MG63 (cell line): Measurements from ENCODE around the gene MRPS11. TPM values are rescaled to one million over a fixed set of nuclear protein-coding genes. Genes with fewer than 3 reads are reported as not detected.
"Not testable (repeated sequence)": the region's sequence is repeated elsewhere in the genome, so short reads cannot be mapped to it uniquely, and the experiment has no call there.

Source experiments
- DNase-seq: peaks from one replicate; pipeline ENCODE4 v3.0.0-alpha.2; 2020
- H3K27me3 ChIP-seq: fragments of 250-450 bp; sonication (Bioruptor Pico); 2 replicates; pipeline ENCODE4 v1.5.1; 2020; ENCODE audit warnings: mild to moderate bottlenecking, moderate library complexity
- H3K36me3 ChIP-seq: fragments of 250-450 bp; sonication (Bioruptor Pico); 2 replicates; pipeline ENCODE4 v1.5.1; 2020; ENCODE audit warnings: mild to moderate bottlenecking, moderate library complexity
- H3K4me3 ChIP-seq: fragments of 250-450 bp; sonication (Bioruptor Pico); 2 replicates; pipeline ENCODE4 v1.5.1; 2020; ENCODE audit warnings: mild to moderate bottlenecking, moderate library complexity
- H3K9me3 ChIP-seq: fragments of 250-450 bp; sonication (Bioruptor Pico); 2 replicates; pipeline ENCODE4 v1.5.1; 2020; ENCODE audit warnings: mild to moderate bottlenecking, moderate library complexity
- total RNA-seq: library from RNA; depleted of rRNA; stranded (reverse); fragments of >200 nt; shearing (Covaris generic); gene quantifications from 2 replicates; pipeline ENCODE4 v1.2.3, GENCODE V29; 2014; ENCODE audit warnings: low replicate concordance

The MRPS11 gene
- total RNA-seq, 1 experiment from 2014 or later = 103 TPM

GRCh38 chr15:88449581-88449980 lies 17.9 kb upstream of the MRPS11 start:
- no peak for DNase-seq
- Histone ChIP-seq H3K9me3 (peaks cover 7% of the 10 kb centered on the region), H3K4me3 (no peak overlapping the region)

GRCh38 chr15:88450125-88450798 lies 17.2 kb upstream of the MRPS11 start:
- H3K36me3 ChIP-seq = no peaks in the 10 kb centered on the region
- no peaks in the 10 kb centered on the region for H3K27me3 ChIP-seq
- H3K9me3 ChIP-seq = peaks cover 6% of the 10 kb centered on the region; the same call in 1 of the 2 replicates
- no peak overlapping the region for H3K4me3 ChIP-seq
- peak; percentile 66 for DNase-seq

More at GRCh38 chr15:88449581-88449980, 17.9 kb upstream of the MRPS11 start:
- no peaks in the 10 kb centered on the region for H3K27me3 ChIP-seq
- no peaks in the 10 kb centered on the region for H3K36me3 ChIP-seq

GRCh38 chr15:88453651-88454050 lies 13.9 kb upstream of the MRPS11 start:
- Histone ChIP-seq H3K4me3 (no peak overlapping the region), H3K27me3 (no peaks in the 10 kb centered on the region), H3K9me3 (no peaks in the 10 kb centered on the region), H3K36me3 (peaks cover 10% of the 10 kb centered on the region)
- no peak for DNase-seq

GRCh38 chr15:88454236-88454635 lies 13.3 kb upstream of the MRPS11 start:
- Histone ChIP-seq H3K9me3 (no peaks in the 10 kb centered on the region), H3K27me3 (no peaks in the 10 kb centered on the region), H3K4me3 (no peak overlapping the region), H3K36me3 (peaks cover 16% of the 10 kb centered on the region)
- DNase-seq = no peak

GRCh38 chr15:88454867-88455810 lies 12.4 kb upstream of the MRPS11 start:
- DNase-seq = peak; percentile 64
- peaks cover 25% of the 10 kb centered on the region for H3K36me3 ChIP-seq
- H3K27me3 ChIP-seq = no peaks in the 10 kb centered on the region
- H3K9me3 ChIP-seq = no peaks in the 10 kb centered on the region
- H3K4me3 ChIP-seq = no peak overlapping the region

- H3K36me3 ChIP-seq = peaks cover 33% of the 10 kb centered on the region
- no peaks in the 10 kb centered on the region for H3K27me3 ChIP-seq
- DNase-seq = no peak
- H3K4me3 ChIP-seq = no peak overlapping the region
- H3K9me3 ChIP-seq = no peaks in the 10 kb centered on the region
These were observed 10.8 kb upstream of the MRPS11 start for GRCh38 chr15:88456733-88457132.

GRCh38 chr15:88463870-88464532 lies 3.5 kb upstream of the MRPS11 start:
- H3K4me3 ChIP-seq = no peak overlapping the region
- H3K36me3 ChIP-seq = peaks cover 51% of the 10 kb centered on the region
- no peaks in the 10 kb centered on the region for H3K27me3 ChIP-seq
- no peaks in the 10 kb centered on the region for H3K9me3 ChIP-seq
- no peak for DNase-seq

GRCh38 chr15:88465633-88466224 lies 1.8 kb upstream of the MRPS11 start:
- no peaks in the 10 kb centered on the region for H3K9me3 ChIP-seq
- no peaks in the 10 kb centered on the region for H3K27me3 ChIP-seq
- peak overlapping the region; percentile 82 for H3K4me3 ChIP-seq
- DNase-seq = peak; percentile 52
- peaks cover 48% of the 10 kb centered on the region for H3K36me3 ChIP-seq

GRCh38 chr15:88467935-88468528 lies 524 bp downstream of the MRPS11 start:
- peak; percentile 14 for DNase-seq
- Histone ChIP-seq H3K4me3 (peak overlapping the region; percentile 82), H3K9me3 (no peaks in the 10 kb centered on the region), H3K36me3 (peaks cover 47% of the 10 kb centered on the region), H3K27me3 (no peaks in the 10 kb centered on the region)

GRCh38 chr15:88468721-88469120 lies 1.2 kb downstream of the MRPS11 start:
- Histone ChIP-seq H3K36me3 (peaks cover 47% of the 10 kb centered on the region), H3K4me3 (peak overlapping the region; percentile 82)
- not testable (repeated sequence) for DNase-seq, H3K9me3 ChIP-seq, H3K27me3 ChIP-seq

- Histone ChIP-seq H3K9me3 (no peaks in the 10 kb centered on the region), H3K27me3 (no peaks in the 10 kb centered on the region), H3K4me3 (no peak overlapping the region), H3K36me3 (peaks cover 42% of the 10 kb centered on the region)
- no peak for DNase-seq
These were observed 1.8 kb downstream of the MRPS11 start for GRCh38 chr15:88469321-88469720.

GRCh38 chr15:88470625-88471372 lies 3.3 kb downstream of the MRPS11 start:
- Histone ChIP-seq H3K4me3 (no peak overlapping the region), H3K9me3 (no peaks in the 10 kb centered on the region), H3K27me3 (no peaks in the 10 kb centered on the region), H3K36me3 (peaks cover 48% of the 10 kb centered on the region)
- no peak for DNase-seq

GRCh38 chr15:88472225-88472624 lies 4.7 kb downstream of the MRPS11 start:
- H3K36me3 ChIP-seq = peaks cover 62% of the 10 kb centered on the region

GRCh38 chr15:88473661-88474293 lies 6.3 kb downstream of the MRPS11 start:
- H3K4me3 ChIP-seq, H3K9me3 ChIP-seq, DNase-seq, H3K27me3 ChIP-seq: not testable (repeated sequence)
- peaks cover 73% of the 10 kb centered on the region for H3K36me3 ChIP-seq

More at GRCh38 chr15:88472225-88472624, 4.7 kb downstream of the MRPS11 start:
- no peak overlapping the region for H3K4me3 ChIP-seq
- no peak for DNase-seq
- H3K27me3 ChIP-seq = no peaks in the 10 kb centered on the region
- no peaks in the 10 kb centered on the region for H3K9me3 ChIP-seq

- DNase-seq = peak; percentile 59
- H3K36me3 ChIP-seq = peaks cover 54% of the 10 kb centered on the region
- H3K4me3 ChIP-seq = no peak overlapping the region
- no peaks in the 10 kb centered on the region for H3K27me3 ChIP-seq
- H3K9me3 ChIP-seq = no peaks in the 10 kb centered on the region
These were observed 9.1 kb downstream of the MRPS11 start for GRCh38 chr15:88476635-88477060.
